Measurements from ENCODE around the gene CSNK1A1.
"Not testable (repeated sequence)": the region's sequence is repeated elsewhere in the genome, so short reads cannot be mapped to it uniquely, and the experiment has no call there.

Gene CSNK1A1

GRCh38 chr5:149551227-149552037 lies at the start of gene CSNK1A1:
TSS of gene CSNK1A1 (minus strand) at chr5:149551439. CDS start at chr5:149550964, 475 bp downstream.
- peaks cover 28% of the 10 kb centered on the region for H3K36me3 ChIP-seq (ENCODE audit: insufficient read depth, low read length)
- peak within 1 kb of the TSS; percentile 69 for H2AFZ ChIP-seq (ENCODE audit: low read depth, low read length)
- H3K9me3 ChIP-seq (ENCODE audit: low read length): no peaks in the 10 kb centered on the region
- peak within 1 kb of the TSS; percentile 98 for H3K4me3 ChIP-seq (ENCODE audit: low read length)
- H3K4me1 ChIP-seq (ENCODE audit: insufficient read depth, low read length): peaks cover 12% of the 10 kb centered on the region
- H3K27me3 ChIP-seq (ENCODE audit: insufficient read depth, low read length): no peaks in the 10 kb centered on the region

GRCh38 chr5:149600932-149601331 lies 49.7 kb upstream of the CSNK1A1 start:
- Histone ChIP-seq H3K4me3 (ENCODE audit: low read length) (no peak overlapping the region), H3K9me3 (ENCODE audit: low read length) (no peaks in the 10 kb centered on the region)

GRCh38 chr5:149599375-149599774 lies 48.1 kb upstream of the CSNK1A1 start:
- Histone ChIP-seq H3K4me3 (ENCODE audit: low read length) (no peak overlapping the region), H3K9me3 (ENCODE audit: low read length) (no peaks in the 10 kb centered on the region), H3K36me3 (ENCODE audit: insufficient read depth, low read length) (no peaks in the 10 kb centered on the region), H3K4me1 (ENCODE audit: insufficient read depth, low read length) (no peaks in the 10 kb centered on the region), H2AFZ (ENCODE audit: low read depth, low read length) (no peak overlapping the region), H3K27me3 (ENCODE audit: insufficient read depth, low read length) (no peaks in the 10 kb centered on the region)

More at GRCh38 chr5:149600932-149601331, 49.7 kb upstream of the CSNK1A1 start:
- Histone ChIP-seq H3K4me1 (ENCODE audit: insufficient read depth, low read length) (no peaks in the 10 kb centered on the region), H3K27me3 (ENCODE audit: insufficient read depth, low read length) (no peaks in the 10 kb centered on the region), H2AFZ (ENCODE audit: low read depth, low read length) (no peak overlapping the region), H3K36me3 (ENCODE audit: insufficient read depth, low read length) (no peaks in the 10 kb centered on the region)

- no peaks in the 10 kb centered on the region for H3K27me3 ChIP-seq (ENCODE audit: insufficient read depth, low read length)
- no peaks in the 10 kb centered on the region for H3K36me3 ChIP-seq (ENCODE audit: insufficient read depth, low read length)
- H3K4me3 ChIP-seq (ENCODE audit: low read length): no peak overlapping the region
- no peaks in the 10 kb centered on the region for H3K4me1 ChIP-seq (ENCODE audit: insufficient read depth, low read length)
- H3K9me3 ChIP-seq (ENCODE audit: low read length): no peaks in the 10 kb centered on the region
- no peak overlapping the region for H2AFZ ChIP-seq (ENCODE audit: low read depth, low read length)
Measured at GRCh38 chr5:149598966-149599365, 47.7 kb upstream of the CSNK1A1 start.

- not testable (repeated sequence) for H3K4me3 ChIP-seq (ENCODE audit: low read length); H3K9me3 ChIP-seq (ENCODE audit: low read length); H3K4me1 ChIP-seq (ENCODE audit: insufficient read depth, low read length); H3K27me3 ChIP-seq (ENCODE audit: insufficient read depth, low read length); H3K36me3 ChIP-seq (ENCODE audit: insufficient read depth, low read length); H2AFZ ChIP-seq (ENCODE audit: low read depth, low read length)
Measured at GRCh38 chr5:149598234-149598633, 47.0 kb upstream of the CSNK1A1 start.

- Histone ChIP-seq H3K36me3 (ENCODE audit: insufficient read depth, low read length) (no peaks in the 10 kb centered on the region), H2AFZ (ENCODE audit: low read depth, low read length) (no peak overlapping the region), H3K9me3 (ENCODE audit: low read length) (no peaks in the 10 kb centered on the region), H3K27me3 (ENCODE audit: insufficient read depth, low read length) (no peaks in the 10 kb centered on the region), H3K4me1 (ENCODE audit: insufficient read depth, low read length) (no peaks in the 10 kb centered on the region), H3K4me3 (ENCODE audit: low read length) (no peak overlapping the region)
Measured at GRCh38 chr5:149597618-149598017, 46.4 kb upstream of the CSNK1A1 start.

- Histone ChIP-seq H3K9me3 (ENCODE audit: low read length) (no peaks in the 10 kb centered on the region), H2AFZ (ENCODE audit: low read depth, low read length) (no peak overlapping the region), H3K4me3 (ENCODE audit: low read length) (no peak overlapping the region), H3K27me3 (ENCODE audit: insufficient read depth, low read length) (no peaks in the 10 kb centered on the region), H3K36me3 (ENCODE audit: insufficient read depth, low read length) (no peaks in the 10 kb centered on the region), H3K4me1 (ENCODE audit: insufficient read depth, low read length) (no peaks in the 10 kb centered on the region)
Measured at GRCh38 chr5:149596712-149597111, 45.5 kb upstream of the CSNK1A1 start.

GRCh38 chr5:149595105-149595504 lies 43.9 kb upstream of the CSNK1A1 start:
- H3K4me3 ChIP-seq (ENCODE audit: low read length); H2AFZ ChIP-seq (ENCODE audit: low read depth, low read length); H3K9me3 ChIP-seq (ENCODE audit: low read length); H3K27me3 ChIP-seq (ENCODE audit: insufficient read depth, low read length); H3K36me3 ChIP-seq (ENCODE audit: insufficient read depth, low read length); H3K4me1 ChIP-seq (ENCODE audit: insufficient read depth, low read length): not testable (repeated sequence)

GRCh38 chr5:149594206-149594895 lies 43.1 kb upstream of the CSNK1A1 start:
- Histone ChIP-seq H3K4me1 (ENCODE audit: insufficient read depth, low read length) (no peaks in the 10 kb centered on the region), H2AFZ (ENCODE audit: low read depth, low read length) (no peak overlapping the region), H3K9me3 (ENCODE audit: low read length) (no peaks in the 10 kb centered on the region), H3K4me3 (ENCODE audit: low read length) (no peak overlapping the region), H3K36me3 (ENCODE audit: insufficient read depth, low read length) (no peaks in the 10 kb centered on the region), H3K27me3 (ENCODE audit: insufficient read depth, low read length) (no peaks in the 10 kb centered on the region)

- Histone ChIP-seq H3K36me3 (ENCODE audit: insufficient read depth, low read length) (no peaks in the 10 kb centered on the region), H3K27me3 (ENCODE audit: insufficient read depth, low read length) (no peaks in the 10 kb centered on the region), H3K9me3 (ENCODE audit: low read length) (no peaks in the 10 kb centered on the region), H3K4me3 (ENCODE audit: low read length) (no peak overlapping the region), H3K4me1 (ENCODE audit: insufficient read depth, low read length) (no peaks in the 10 kb centered on the region), H2AFZ (ENCODE audit: low read depth, low read length) (no peak overlapping the region)
Measured at GRCh38 chr5:149593370-149593769, 42.1 kb upstream of the CSNK1A1 start.

GRCh38 chr5:149588936-149589335 lies 37.7 kb upstream of the CSNK1A1 start:
- no peak overlapping the region for H2AFZ ChIP-seq (ENCODE audit: low read depth, low read length)
- no peaks in the 10 kb centered on the region for H3K4me1 ChIP-seq (ENCODE audit: insufficient read depth, low read length)
- no peaks in the 10 kb centered on the region for H3K36me3 ChIP-seq (ENCODE audit: insufficient read depth, low read length)
- no peaks in the 10 kb centered on the region for H3K9me3 ChIP-seq (ENCODE audit: low read length)
- H3K4me3 ChIP-seq (ENCODE audit: low read length): no peak overlapping the region
- no peaks in the 10 kb centered on the region for H3K27me3 ChIP-seq (ENCODE audit: insufficient read depth, low read length)

GRCh38 chr5:149586708-149587318 lies 35.6 kb upstream of the CSNK1A1 start:
- Histone ChIP-seq H3K27me3 (ENCODE audit: insufficient read depth, low read length) (no peaks in the 10 kb centered on the region), H3K9me3 (ENCODE audit: low read length) (no peaks in the 10 kb centered on the region), H3K4me1 (ENCODE audit: insufficient read depth, low read length) (peaks cover 5% of the 10 kb centered on the region), H3K4me3 (ENCODE audit: low read length) (no peak overlapping the region), H3K36me3 (ENCODE audit: insufficient read depth, low read length) (no peaks in the 10 kb centered on the region), H2AFZ (ENCODE audit: low read depth, low read length) (no peak overlapping the region)

- Histone ChIP-seq H2AFZ (ENCODE audit: low read depth, low read length) (no peak overlapping the region), H3K27me3 (ENCODE audit: insufficient read depth, low read length) (no peaks in the 10 kb centered on the region), H3K36me3 (ENCODE audit: insufficient read depth, low read length) (no peaks in the 10 kb centered on the region), H3K4me3 (ENCODE audit: low read length) (no peak overlapping the region), H3K9me3 (ENCODE audit: low read length) (no peaks in the 10 kb centered on the region), H3K4me1 (ENCODE audit: insufficient read depth, low read length) (peaks cover 8% of the 10 kb centered on the region)
Measured at GRCh38 chr5:149585910-149586309, 34.7 kb upstream of the CSNK1A1 start.

All from neuron (in vitro differentiated cells).